Dedifferentiated amniotic fluid mesenchymal stem cell (primary cell): ENCODE results near the gene PAPOLG.
A peak's percentile ranks its signal among the peaks of the same experiment; 100 is the strongest.
"Not testable (repeated sequence)": the region's sequence is repeated elsewhere in the genome, so short reads cannot be mapped to it uniquely, and the experiment has no call there.

ENCODE experiments used
- DNase-seq: peaks from one replicate; pipeline ENCODE4 v3.0.0-alpha.2; 2016; ENCODE audit errors: extremely low spot score

The PAPOLG gene

DNA sequence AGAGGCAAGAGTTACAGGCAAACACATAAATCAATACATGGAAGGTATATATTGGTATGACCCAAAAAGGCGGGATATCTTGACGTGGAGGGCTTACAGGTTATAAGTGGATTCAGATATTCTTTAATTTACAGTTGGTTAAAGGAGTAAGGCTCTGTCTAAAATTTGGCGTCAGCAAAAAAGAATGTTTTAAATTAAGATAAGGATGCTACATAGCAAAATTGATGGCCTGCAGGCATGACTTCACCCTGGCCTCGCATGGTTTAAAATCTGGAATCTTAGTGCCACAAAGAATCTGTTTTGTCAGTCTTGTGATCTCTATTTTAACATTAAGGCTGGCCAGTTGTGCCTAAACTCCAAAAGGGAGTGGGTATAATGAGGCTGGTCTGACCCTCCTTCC, 66.9 kb downstream of the PAPOLG start:
- DNase-seq = peak; percentile 80

DNA sequence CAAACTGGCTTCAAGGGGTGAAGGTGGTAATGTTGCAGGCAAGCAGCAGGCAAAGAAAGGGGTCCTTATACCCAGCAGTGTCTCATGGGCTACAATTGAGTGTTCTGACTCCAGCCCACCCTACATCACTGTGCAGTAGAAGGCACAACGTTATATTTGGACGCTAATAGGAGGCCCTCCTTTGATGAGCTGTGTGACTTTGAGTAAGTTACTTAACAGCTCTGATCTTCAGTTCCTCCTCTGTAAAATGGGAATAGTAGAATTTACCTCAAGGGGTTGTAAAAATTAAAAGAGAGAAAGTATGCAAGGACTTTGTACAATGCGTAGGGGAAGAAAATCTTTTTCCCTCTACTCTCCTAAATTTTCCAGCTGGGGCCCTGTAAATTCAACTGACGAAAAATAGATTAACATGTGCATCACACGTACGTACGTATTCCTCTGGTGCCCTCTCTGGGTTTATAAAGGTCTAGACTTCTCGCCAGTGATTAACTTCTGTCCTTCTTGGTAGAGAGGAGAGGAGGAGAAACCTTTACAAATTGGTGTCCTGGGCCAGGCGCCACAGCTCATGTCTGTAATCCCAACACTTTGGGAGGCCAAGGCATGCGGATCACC, 67.7 kb downstream of the PAPOLG start:
- no peak for DNase-seq

DNA sequence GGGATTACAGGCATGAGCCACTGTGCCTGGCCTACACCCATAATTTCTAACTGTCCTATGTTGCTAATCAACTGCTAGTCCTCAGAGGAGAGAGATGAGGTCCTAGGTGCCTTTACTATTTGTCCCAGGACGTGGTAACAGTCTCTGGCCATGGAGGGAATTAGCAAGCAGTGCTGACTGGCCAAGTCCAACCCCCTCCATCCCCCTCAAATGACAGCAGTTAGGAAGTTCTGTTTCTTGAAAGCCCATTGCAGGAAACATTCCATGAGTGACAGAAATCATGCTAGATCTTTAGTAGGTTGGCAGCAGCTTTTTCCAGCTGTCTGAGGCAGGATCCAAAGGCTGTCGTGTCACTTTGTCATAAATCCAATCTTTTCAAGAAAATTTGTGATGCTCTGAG, 69.6 kb downstream of the PAPOLG start:
- DNase-seq = no peak

DNA sequence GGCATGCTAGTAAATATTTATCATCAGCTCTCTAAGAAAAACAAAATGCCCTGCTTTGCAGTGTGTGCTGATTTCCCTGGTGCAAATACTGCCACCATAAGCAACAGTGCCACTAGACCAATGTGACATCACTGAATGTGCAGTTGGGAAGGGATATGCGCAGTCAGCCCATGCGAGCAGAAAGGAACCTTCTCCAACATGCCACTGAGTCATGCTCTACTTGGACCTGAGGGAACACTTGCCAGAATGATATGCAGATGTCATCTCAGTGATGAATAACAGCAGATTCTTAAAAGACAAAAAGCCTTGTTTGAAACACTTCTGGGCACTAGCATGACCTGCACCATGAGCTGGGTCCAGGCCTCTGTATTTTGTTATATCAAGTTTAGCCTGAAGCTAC, 70.0 kb downstream of the PAPOLG start:
- no peak for DNase-seq

DNA sequence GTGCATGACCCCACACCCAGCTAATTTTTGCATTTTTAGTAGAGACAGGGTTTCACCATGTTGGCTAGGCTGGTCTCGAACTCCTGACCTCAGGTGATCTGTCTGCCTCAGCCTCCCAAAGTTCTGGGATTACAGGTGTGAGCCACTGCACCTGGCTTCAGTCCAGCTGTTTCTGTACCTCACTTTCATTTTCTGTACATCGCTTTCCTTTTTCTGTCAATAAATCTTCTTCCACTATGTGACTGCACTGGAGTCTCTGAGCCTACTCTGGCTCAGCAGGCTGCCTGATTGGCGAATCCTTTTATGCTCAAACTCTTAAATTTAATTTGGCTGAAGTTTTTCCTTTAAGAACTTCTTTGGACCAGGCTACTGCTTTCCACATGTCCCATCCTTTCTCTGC, 70.8 kb downstream of the PAPOLG start:
- DNase-seq = not testable (repeated sequence)

DNA sequence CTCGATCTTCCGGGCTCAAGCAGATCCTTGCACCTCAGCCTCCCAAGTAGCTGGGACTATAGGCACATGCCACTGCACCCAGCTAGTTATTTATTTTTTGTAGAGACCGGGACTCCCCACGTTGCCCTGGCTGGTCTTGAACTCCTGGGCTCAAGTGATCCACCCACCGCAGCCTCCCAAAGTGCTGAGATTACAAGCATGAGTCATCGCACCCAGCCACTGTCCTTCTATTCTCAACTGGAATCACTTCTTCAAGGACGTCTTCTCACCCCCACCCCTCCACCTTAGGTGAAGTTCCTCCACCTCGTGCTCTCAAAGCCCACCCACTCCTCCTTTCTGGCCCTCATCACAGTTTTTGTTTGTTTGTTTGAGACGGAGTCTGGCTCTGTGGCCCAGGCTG, 71.3 kb downstream of the PAPOLG start:
- no peak for DNase-seq

DNA sequence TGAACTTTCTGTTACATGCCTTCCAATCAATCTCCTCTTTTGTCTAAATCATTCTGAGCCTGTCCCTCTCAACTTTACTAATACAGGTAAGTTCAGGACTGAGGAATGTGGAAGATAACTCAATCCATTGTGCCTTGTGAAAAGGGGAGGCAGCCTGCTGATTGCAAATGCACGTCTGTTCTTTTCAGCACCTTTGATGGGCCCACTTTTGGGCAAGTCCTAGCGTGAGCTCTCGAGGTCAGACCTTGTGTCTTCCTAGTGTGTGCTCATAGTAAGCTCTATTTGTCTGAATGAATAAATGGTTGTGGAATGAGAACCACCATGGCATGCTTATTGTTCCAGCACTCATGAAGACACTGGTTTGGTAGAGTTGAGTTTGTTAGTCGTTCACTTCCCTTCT, 74.9 kb downstream of the PAPOLG start:
- DNase-seq = no peak

DNA sequence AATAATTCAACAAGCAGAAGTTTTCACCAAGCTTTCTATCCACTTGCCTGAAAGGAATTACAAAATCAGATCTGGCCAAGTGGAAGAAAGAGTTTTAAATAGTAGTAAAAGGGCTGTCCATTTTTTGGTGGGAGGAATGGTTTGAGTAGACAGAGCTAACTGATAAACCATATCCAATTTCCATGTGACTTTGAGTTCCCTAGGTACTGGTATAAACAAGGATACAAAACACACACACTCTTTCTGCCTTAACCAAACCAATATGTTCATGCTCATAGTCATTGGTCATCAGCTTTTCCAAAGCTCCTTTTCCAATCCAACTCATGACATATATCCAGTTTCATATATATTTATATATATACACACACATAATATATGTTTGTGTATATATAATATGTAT, 75.9 kb downstream of the PAPOLG start:
- no peak for DNase-seq

DNA sequence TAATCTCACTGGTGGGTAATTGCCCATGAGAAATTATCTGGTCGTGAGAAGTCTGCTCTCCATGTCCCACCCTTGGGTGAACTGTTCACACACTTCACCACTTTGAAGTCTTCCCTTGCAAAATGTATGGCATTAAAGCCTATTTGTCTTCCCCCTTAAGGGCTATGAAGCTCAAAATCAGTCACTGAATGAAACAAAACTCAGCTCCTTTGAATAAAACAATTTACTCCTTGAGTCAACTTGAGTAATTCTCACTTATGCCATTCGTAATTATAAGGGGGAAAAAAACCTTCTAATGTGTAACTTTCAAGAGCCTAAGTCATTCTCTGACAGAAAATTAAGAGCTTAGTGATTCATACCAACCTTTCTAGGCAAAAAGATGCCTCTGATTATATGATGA, 76.6 kb downstream of the PAPOLG start:
- DNase-seq = no peak

DNA sequence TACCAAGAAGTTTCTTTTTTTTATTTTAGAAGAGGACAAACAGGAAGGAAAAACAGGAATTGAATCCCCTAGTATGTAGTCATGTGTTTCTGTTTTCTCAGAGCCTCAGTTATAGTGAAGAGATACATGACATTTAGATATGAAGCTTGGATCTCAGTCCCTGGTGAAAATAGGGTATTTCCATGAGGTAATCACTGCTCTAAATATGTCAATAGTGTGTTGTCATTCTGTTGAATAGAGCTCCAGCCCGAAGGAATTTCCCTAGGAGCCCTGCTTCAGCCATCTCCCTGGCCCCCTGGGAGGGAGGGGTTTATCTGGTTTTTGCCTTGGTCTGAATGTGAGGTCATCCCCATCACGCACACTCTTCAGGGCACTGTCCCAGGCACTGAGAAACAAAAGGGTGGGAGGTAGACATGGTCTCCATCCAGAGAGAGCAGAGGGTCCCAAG, 78.2 kb downstream of the PAPOLG start:
- no peak for DNase-seq

DNA sequence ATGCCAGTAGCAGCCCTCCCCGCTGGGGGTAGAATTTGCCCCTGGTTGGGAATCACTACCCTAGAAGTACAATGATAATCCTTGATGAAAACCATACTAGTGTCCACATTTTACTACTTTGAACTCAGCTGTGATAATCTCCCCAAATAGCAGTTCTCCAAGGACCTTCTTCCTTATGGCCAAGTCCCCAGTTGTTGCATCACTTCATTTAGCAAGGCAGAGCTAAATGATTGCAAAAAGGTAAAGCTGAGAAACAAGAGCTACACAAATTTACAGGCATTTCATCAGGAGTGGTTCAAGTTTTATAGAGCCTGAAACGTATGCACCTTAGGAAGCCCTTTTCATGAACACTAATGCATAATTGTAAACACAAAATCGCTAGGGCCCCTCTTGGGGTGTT, 80.4 kb downstream of the PAPOLG start:
- DNase-seq = no peak

DNA sequence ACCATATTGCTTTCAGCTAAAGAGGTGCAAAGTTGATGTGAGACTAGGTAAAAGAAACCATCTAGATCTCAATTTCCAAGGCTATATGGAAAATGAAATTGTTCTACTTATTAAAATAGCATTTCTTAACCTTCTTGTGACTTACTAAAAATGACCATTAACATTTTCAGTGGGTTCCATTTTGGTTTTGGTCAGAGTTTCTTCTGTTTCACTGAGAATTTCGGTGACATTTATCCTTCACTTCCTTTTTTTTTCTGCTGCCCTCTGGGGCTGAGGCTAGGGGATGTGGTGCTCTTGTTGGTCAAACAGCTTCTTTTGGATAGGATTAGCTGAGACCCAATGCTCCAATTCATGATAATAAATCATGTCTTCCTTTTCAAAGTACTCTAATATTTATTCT, 81.1 kb downstream of the PAPOLG start:
- no peak for DNase-seq

DNA sequence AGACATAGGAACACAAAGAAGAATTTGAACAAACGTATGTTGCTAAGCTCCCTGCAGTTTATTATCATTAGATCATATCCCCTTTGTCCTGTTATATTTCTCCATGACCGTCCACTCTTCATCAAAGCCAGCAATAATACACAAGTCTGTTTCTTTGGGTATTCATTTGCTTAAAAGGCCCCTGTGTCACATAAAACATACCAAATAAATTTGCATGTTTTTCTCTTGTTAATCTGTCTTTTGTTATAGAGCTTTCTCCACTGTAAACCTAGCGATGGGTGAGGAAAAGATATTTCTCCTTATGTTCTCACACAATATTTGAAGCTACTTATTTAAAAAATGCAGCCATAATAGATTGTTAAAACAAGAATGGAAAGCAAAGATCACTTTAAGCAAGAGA, 82.4 kb downstream of the PAPOLG start:
- DNase-seq = no peak

DNA sequence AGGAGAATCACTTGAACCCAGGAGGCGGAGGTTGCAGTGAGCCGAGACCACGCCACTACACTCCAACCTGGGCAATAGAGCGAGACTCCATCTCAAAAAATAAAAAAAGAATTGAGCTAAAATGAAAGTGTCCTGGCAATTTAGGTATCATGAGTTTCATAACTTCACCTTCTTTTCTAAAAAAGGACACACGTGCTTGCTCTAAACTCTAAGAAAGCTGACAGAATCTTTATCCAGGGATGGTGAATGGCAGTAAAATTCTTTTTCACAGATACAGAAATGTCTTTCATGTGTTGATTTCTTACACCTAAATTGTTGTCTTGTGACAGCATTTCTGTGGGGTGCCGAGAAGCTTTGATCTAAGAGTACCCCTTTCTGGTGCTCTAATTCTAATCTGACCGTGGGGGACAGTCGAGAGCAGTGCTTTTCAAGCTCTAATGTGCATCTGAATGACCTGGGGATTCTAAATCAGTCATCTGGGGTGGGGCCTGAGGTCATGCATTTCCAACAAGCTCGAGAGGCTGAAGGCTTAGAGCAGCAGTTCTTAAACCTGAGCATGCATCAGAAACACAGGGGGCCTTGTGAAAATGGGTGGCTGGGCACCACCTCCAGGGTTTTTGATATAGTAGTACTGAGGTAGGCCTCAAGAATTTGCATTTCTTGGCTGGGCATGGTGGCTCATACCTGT, 83.2 kb downstream of the PAPOLG start:
- DNase-seq = no peak

DNA sequence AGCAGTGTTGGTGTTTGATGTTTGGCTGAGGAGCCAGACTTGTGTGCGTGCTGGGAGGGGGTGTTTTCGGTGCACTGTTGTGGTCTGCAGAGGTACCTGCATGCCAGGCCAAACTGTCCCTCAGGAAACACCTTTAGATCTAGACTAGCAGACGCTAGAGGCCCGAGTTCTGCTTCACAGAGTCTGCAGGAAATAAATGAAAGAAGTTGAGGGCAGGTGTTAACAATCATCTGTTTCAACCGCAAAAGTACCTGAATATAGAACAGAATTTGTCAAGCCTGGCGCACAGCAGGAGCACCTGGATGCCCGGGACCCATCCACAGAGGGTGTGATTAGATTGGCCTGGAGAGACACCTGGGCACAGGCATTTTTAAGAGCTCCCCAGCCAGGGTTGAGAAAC, 84.8 kb downstream of the PAPOLG start:
- DNase-seq = no peak

DNA sequence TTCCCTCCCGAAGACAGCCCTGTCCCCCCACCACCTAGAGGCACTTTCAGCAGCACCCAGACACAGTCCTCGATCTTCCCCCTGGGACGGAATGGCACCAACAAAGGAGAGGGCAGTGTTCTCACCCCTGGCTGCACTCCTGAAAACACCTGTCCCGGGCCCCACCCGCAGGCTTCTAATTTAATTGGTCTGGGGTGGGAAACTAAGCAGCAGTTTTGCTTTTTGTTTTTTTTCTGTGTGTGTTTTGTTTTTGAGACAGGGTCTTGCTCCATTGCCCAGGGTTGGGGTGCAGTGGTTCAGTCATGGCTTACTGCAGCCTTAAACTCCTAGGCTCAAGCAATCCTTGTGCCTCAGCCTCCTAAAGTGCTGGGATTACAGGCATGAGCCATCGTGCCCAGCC, 86.9 kb downstream of the PAPOLG start:
- DNase-seq = no peak

DNA sequence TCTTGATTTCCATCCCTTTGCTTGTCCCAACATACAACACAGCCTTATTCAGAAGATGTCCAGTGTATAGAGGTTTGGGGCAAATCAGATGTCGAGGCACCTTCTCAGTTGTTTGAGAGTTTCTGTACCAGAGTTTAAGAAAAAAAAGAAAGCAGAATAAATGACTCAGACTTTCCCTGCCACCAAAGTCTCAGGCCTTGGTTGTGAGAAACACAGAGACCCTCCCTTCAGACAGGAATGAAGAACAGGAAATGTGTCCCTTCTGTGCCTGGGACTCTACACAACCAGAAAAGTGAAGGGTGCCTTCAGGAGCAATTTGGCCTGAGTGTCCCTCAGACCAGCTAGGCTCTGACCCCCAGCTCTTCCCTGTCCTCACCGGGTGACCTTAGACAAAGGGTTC, 88.0 kb downstream of the PAPOLG start:
- DNase-seq = no peak

DNA sequence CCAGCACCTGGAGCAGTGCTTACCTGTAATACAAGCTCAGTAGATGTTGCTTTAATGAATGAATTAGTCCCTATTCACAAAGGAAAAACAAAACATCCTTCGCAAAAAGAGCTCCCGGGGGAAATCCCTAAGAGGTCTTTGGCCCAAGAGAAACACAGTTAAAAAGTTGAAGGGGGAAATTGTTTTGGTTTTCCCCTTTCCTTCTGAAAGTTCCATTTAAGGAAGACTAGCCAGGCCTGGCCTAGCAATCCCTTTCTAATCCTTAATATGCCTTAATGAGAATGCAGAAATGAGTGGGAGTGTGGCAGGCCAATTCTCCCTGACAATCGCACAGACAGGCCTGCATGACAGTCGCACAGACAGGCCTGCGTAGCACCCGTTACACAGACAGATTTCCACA, 91.8 kb downstream of the PAPOLG start:
- DNase-seq = no peak
